Fibroblast of peridontal ligament (primary cell): ENCODE results near the gene N4BP2L1.

Experiments
- DNase-seq: peaks from one replicate; pipeline ENCODE4 v3.0.0-alpha.2; 2010; ENCODE audit errors: extremely low read depth

Gene N4BP2L1

GRCh38 chr13:32431361-32431760 lies 3.4 kb upstream of the N4BP2L1 start:
- DNase-seq, result no peak

GRCh38 chr13:32430018-32430747 lies 2.3 kb upstream of the N4BP2L1 start:
- no peak for DNase-seq

GRCh38 chr13:32429433-32429909 lies 1.5 kb upstream of the N4BP2L1 start:
- DNase-seq, result no peak

- no peak for DNase-seq
These were observed 877 bp upstream of the N4BP2L1 start for GRCh38 chr13:32428581-32429432.

- DNase-seq, result no peak
These were observed 709 bp downstream of the N4BP2L1 start for GRCh38 chr13:32426990-32427851.

- DNase-seq, result peak; percentile 44
These were observed 1.5 kb downstream of the N4BP2L1 start for GRCh38 chr13:32426191-32426989.

GRCh38 chr13:32425158-32425557 lies 2.8 kb downstream of the N4BP2L1 start:
- no peak for DNase-seq

GRCh38 chr13:32423592-32423991 lies 4.3 kb downstream of the N4BP2L1 start:
- DNase-seq, result no peak

GRCh38 chr13:32419862-32420261 lies 8.1 kb downstream of the N4BP2L1 start:
- DNase-seq, result no peak

- no peak for DNase-seq
These were observed 9.9 kb downstream of the N4BP2L1 start for GRCh38 chr13:32417995-32418394.

GRCh38 chr13:32415019-32415418 lies 12.9 kb downstream of the N4BP2L1 start:
- DNase-seq, result no peak

GRCh38 chr13:32414580-32414979 lies 13.3 kb downstream of the N4BP2L1 start:
- DNase-seq, result no peak

- DNase-seq, result no peak
These were observed 14.6 kb downstream of the N4BP2L1 start for GRCh38 chr13:32413284-32413683.

- no peak for DNase-seq
These were observed 18.1 kb downstream of the N4BP2L1 start for GRCh38 chr13:32409561-32410421.

- DNase-seq, result no peak
These were observed 19.0 kb downstream of the N4BP2L1 start for GRCh38 chr13:32409001-32409313.

- DNase-seq, result no peak
These were observed 19.5 kb downstream of the N4BP2L1 start for GRCh38 chr13:32408296-32409000.

GRCh38 chr13:32407854-32408253 lies 20.1 kb downstream of the N4BP2L1 start:
- no peak for DNase-seq

GRCh38 chr13:32403108-32403507 lies 24.8 kb downstream of the N4BP2L1 start:
- DNase-seq, result no peak

- DNase-seq, result no peak
These were observed 36.8 kb downstream of the N4BP2L1 start for GRCh38 chr13:32391101-32391619.
